OCI-LY1 (cell line): ENCODE results near the gene GUCY1B1.

Experiments
- H2AFZ ChIP-seq: fragments of 200-600 bp; sonication (generic), shearing (Covaris generic); 2 replicates; pipeline ENCODE4 v1.6.0; 2014; ENCODE audit warnings: antibody characterized with exemption, mild to moderate bottlenecking, low read length
- H3F3A ChIP-seq: fragments of 200-600 bp; sonication (generic), shearing (Covaris generic); 2 replicates; pipeline ENCODE4 v1.6.0; 2014; ENCODE audit warnings: mild to moderate bottlenecking, antibody characterized with exemption, low read length, moderate library complexity; ENCODE audit not compliant: insufficient read depth
- H3K27ac ChIP-seq: fragments of 200-600 bp; sonication (generic); 2 replicates; pipeline ENCODE4 v1.5.1; 2014; ENCODE audit warnings: low read length, mixed run types, mild to moderate bottlenecking, low read depth; ENCODE audit not compliant: poor library complexity, severe bottlenecking
- H3K27me3 ChIP-seq: fragments of 200-600 bp; sonication (generic); 2 replicates; pipeline ENCODE4 v1.6.0; 2014; ENCODE audit warnings: antibody characterized with exemption, mild to moderate bottlenecking, low read length, moderate library complexity; ENCODE audit not compliant: insufficient read depth
- H3K36me3 ChIP-seq: fragments of 200-600 bp; sonication (generic); 2 replicates; pipeline ENCODE4 v1.6.1; 2014; ENCODE audit warnings: mild to moderate bottlenecking, antibody characterized with exemption, low read length, moderate library complexity, mixed read lengths; ENCODE audit not compliant: insufficient read depth
- H3K4me1 ChIP-seq: fragments of 200-600 bp; sonication (generic); 2 replicates; pipeline ENCODE4 v1.5.1; 2014; ENCODE audit warnings: mild to moderate bottlenecking, low read length, moderate library complexity; ENCODE audit not compliant: insufficient read depth, severe bottlenecking
- H3K4me2 ChIP-seq: fragments of 200-600 bp; sonication (generic), shearing (Covaris generic); 2 replicates; pipeline ENCODE4 v1.6.1; 2014; ENCODE audit warnings: low read length
- H3K4me3 ChIP-seq: fragments of 200-600 bp; sonication (generic); 2 replicates; pipeline ENCODE4 v1.5.1; 2014; ENCODE audit warnings: low read length, low read depth, mild to moderate bottlenecking, mixed read lengths; ENCODE audit not compliant: poor library complexity, severe bottlenecking
- H3K79me2 ChIP-seq: fragments of 200-600 bp; shearing (Covaris generic); 2 replicates; pipeline ENCODE4 v1.6.1; 2016; ENCODE audit warnings: mixed run types, low read length, mixed read lengths; ENCODE audit not compliant: insufficient read depth
- H3K9ac ChIP-seq: fragments of 200-600 bp; sonication (generic), shearing (Covaris generic); 2 replicates; pipeline ENCODE4 v1.6.1; 2014; ENCODE audit warnings: mild to moderate bottlenecking, low read length, mixed read lengths
- H3K9me2 ChIP-seq: fragments of 200-600 bp; sonication (generic), shearing (Covaris generic); 2 replicates; pipeline ENCODE4 v1.6.1; 2014; ENCODE audit warnings: low read depth, mild to moderate bottlenecking, low read length, mixed read lengths
- H3K9me3 ChIP-seq: fragments of 200-600 bp; shearing (Covaris generic); 2 replicates; pipeline ENCODE4 v1.6.1; 2014; ENCODE audit warnings: low read length, mixed read lengths
- H4K20me1 ChIP-seq: fragments of 200-600 bp; sonication (generic), shearing (Covaris generic); 2 replicates; pipeline ENCODE4 v1.6.0; 2016; ENCODE audit warnings: mild to moderate bottlenecking, low read length; ENCODE audit not compliant: insufficient read depth
- EZH2 ChIP-seq: fragments of 200-600 bp; sonication (generic), shearing (Covaris generic); IDR thresholded peaks from 2 replicates; pipeline ENCODE4 v1.8.0; 2017; ENCODE audit warnings: borderline replicate concordance, mixed run types, mild to moderate bottlenecking, antibody characterized with exemption, low read length, moderate library complexity, mixed read lengths
- TF ChIP-seq, protein P1 (sequence below): fragments of 200-600 bp; sonication (generic), shearing (Covaris generic); IDR thresholded peaks from 2 replicates; pipeline ENCODE4 v1.5.1; 2017; ENCODE audit warnings: mild to moderate bottlenecking, antibody characterized with exemption, low read length, moderate library complexity, mixed read lengths

The GUCY1B1 gene

DNA sequence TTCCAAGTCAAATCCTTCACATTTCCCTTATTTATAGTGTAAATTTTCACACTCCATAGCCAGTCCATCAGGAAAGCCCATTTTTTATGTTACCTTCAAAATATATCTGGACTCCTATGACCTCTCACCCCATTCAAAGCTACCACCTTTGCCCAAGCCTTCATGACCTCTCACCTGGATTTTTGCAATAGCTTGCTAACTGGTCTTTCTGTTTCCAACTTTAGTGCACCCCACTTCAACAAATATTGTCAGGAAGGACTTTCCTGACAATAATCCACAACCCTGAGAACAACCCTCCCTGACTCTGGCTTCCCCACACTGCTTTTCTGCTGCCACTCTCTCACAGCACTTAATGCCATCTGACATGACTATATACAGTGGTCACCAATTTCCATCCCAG, 73.8 kb downstream of the GUCY1B1 start:
- Histone ChIP-seq H3K4me3 (no peak overlapping the region), H3K9me3 (no peaks in the 10 kb centered on the region), H3K27me3 (no peaks in the 10 kb centered on the region), H3K4me2 (no peak overlapping the region), H3F3A (no peaks in the 10 kb centered on the region), H3K9ac (no peak overlapping the region), H2AFZ (no peak overlapping the region), H3K79me2 (no peaks in the 10 kb centered on the region), H3K27ac (no peak overlapping the region), H3K36me3 (no peaks in the 10 kb centered on the region), H3K4me1 (no peaks in the 10 kb centered on the region), H4K20me1 (no peaks in the 10 kb centered on the region), H3K9me2 (no peaks in the 10 kb centered on the region)
- TF ChIP-seq EZH2, result no peak
- TF ChIP-seq, protein P1, sequence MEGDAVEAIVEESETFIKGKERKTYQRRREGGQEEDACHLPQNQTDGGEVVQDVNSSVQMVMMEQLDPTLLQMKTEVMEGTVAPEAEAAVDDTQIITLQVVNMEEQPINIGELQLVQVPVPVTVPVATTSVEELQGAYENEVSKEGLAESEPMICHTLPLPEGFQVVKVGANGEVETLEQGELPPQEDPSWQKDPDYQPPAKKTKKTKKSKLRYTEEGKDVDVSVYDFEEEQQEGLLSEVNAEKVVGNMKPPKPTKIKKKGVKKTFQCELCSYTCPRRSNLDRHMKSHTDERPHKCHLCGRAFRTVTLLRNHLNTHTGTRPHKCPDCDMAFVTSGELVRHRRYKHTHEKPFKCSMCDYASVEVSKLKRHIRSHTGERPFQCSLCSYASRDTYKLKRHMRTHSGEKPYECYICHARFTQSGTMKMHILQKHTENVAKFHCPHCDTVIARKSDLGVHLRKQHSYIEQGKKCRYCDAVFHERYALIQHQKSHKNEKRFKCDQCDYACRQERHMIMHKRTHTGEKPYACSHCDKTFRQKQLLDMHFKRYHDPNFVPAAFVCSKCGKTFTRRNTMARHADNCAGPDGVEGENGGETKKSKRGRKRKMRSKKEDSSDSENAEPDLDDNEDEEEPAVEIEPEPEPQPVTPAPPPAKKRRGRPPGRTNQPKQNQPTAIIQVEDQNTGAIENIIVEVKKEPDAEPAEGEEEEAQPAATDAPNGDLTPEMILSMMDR, result no peak

DNA sequence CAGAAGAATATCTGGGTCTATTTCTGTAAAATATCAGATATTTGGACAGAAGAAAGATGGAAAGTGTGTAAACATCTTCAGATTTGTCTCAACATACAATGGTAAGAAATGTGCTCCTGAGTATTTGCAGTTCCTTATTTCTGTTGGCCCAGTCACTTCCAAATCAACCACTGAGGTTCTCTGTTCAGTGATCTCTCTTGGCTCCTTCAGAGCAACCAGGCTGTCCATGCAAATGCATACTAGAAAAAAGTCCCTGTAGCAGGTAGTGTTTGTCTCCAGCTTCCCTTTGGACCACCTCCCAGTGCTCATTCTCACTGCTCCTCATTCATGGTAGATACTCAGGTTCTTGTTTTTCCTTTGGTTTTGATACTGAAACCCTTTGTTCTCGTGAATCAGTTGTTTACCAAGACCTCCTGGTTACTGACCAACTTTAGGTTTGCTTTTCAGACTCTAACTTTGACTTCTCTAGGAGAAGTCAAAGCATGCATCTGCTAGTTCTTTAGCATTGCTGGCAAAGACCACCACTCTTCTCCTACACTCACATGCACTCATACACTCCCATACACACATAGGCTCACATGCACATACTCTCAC, 78.5 kb downstream of the GUCY1B1 start:
- no peaks in the 10 kb centered on the region for H3K9me2 ChIP-seq
- no peak overlapping the region for H3K4me3 ChIP-seq
- no peaks in the 10 kb centered on the region for H3K79me2 ChIP-seq
- no peaks in the 10 kb centered on the region for H3K4me1 ChIP-seq
- H3K27me3 ChIP-seq, result no peaks in the 10 kb centered on the region
- H3K4me2 ChIP-seq, result no peak overlapping the region
- H3K27ac ChIP-seq, result no peak overlapping the region
- no peaks in the 10 kb centered on the region for H3K9me3 ChIP-seq
- no peaks in the 10 kb centered on the region for H4K20me1 ChIP-seq
- no peak overlapping the region for H3K9ac ChIP-seq
- no peak for TF ChIP-seq EZH2
- TF ChIP-seq, protein P1, result no peak
- H3K36me3 ChIP-seq, result no peaks in the 10 kb centered on the region
- no peaks in the 10 kb centered on the region for H3F3A ChIP-seq
- no peak overlapping the region for H2AFZ ChIP-seq

DNA sequence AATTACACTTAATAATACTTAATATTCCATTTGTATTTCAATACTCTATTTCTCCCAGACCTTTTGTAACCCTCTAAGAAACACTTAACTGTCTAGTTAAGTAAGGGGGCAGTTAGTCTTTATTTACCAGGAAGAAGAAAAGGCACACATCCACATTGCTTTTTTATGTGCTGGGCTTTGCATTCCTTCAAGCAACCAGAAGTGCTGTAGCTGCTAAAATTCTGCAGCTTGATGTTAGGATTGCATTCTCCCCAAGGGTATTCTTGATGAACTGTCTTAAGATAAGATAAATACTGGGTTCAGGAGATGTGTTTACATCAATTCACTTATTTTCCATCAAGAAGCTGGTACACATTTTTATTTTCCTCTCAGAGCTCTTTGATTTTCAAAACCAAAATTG, 83.3 kb downstream of the GUCY1B1 start:
- no peaks in the 10 kb centered on the region for H3K9me3 ChIP-seq
- H2AFZ ChIP-seq, result no peak overlapping the region
- no peaks in the 10 kb centered on the region for H3K27me3 ChIP-seq
- H3K4me2 ChIP-seq, result no peak overlapping the region
- H3K4me3 ChIP-seq, result no peak overlapping the region
- H3K9me2 ChIP-seq, result no peaks in the 10 kb centered on the region
- no peak overlapping the region for H3K27ac ChIP-seq
- no peaks in the 10 kb centered on the region for H3K4me1 ChIP-seq
- no peak overlapping the region for H3K9ac ChIP-seq
- no peaks in the 10 kb centered on the region for H3K36me3 ChIP-seq
- H4K20me1 ChIP-seq, result no peaks in the 10 kb centered on the region
- H3F3A ChIP-seq, result no peaks in the 10 kb centered on the region
- no peak for TF ChIP-seq EZH2
- H3K79me2 ChIP-seq, result no peaks in the 10 kb centered on the region

DNA sequence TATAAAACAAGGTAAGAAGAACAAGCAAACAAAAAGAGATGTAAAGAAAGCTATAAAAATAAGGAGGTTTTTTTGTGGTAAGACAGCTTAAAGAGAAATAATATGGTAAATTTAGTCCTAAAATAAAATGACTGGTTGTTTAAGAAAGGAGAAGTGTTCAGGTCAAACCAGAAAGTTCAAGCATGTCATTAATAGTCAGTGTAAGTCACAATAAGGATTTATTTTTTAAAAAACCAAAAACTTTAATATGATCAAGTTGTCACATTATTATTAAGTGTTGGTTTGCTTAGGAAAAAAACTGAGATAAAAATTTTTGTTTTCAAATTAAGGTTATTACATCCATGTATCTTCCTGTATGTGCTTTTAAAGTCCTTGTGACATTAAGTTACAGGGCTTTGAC, 88.1 kb downstream of the GUCY1B1 start:
- Histone ChIP-seq H3K9me3 (no peaks in the 10 kb centered on the region), H3K27me3 (no peaks in the 10 kb centered on the region), H3K27ac (no peak overlapping the region), H3K4me2 (no peak overlapping the region), H3K9me2 (no peaks in the 10 kb centered on the region), H4K20me1 (no peaks in the 10 kb centered on the region), H2AFZ (no peak overlapping the region), H3K79me2 (no peaks in the 10 kb centered on the region), H3K9ac (no peak overlapping the region), H3K36me3 (no peaks in the 10 kb centered on the region), H3K4me1 (no peaks in the 10 kb centered on the region), H3K4me3 (no peak overlapping the region), H3F3A (no peaks in the 10 kb centered on the region)
- TF ChIP-seq, protein P1, result no peak
- TF ChIP-seq EZH2, result no peak
